Right renal pelvis (tissue), 4 donors: ENCODE data around the gene TMEM220. TPM values are rescaled to one million over a fixed set of nuclear protein-coding genes. Genes with fewer than 3 reads are reported as not detected.
A peak's percentile ranks its signal among the peaks of the same experiment; 100 is the strongest.

Source experiments
- DNase-seq, 4 donors: peaks; one replicate each; pipeline ENCODE4 v3.0.0-alpha.2; 2013; ENCODE audit warnings: low read depth in 4 of 4, low spot score in 3 of 4, missing footprints in 1 of 4
- polyA plus RNA-seq, 4 donors: library from polyadenylated mRNA; unstranded; fragments of 120-200 nt; gene quantifications; one replicate each; pipeline ENCODE4 v1.2.1, GENCODE V29; 2013; ENCODE audit not compliant: insufficient read length in 4 of 4

TMEM220 gene
- polyA plus RNA-seq: 10 to 100 TPM in 3 of 4 donors, 1 to 10 TPM in 1; 9.1 to 10.4 (median 10.2) TPM

DNA sequence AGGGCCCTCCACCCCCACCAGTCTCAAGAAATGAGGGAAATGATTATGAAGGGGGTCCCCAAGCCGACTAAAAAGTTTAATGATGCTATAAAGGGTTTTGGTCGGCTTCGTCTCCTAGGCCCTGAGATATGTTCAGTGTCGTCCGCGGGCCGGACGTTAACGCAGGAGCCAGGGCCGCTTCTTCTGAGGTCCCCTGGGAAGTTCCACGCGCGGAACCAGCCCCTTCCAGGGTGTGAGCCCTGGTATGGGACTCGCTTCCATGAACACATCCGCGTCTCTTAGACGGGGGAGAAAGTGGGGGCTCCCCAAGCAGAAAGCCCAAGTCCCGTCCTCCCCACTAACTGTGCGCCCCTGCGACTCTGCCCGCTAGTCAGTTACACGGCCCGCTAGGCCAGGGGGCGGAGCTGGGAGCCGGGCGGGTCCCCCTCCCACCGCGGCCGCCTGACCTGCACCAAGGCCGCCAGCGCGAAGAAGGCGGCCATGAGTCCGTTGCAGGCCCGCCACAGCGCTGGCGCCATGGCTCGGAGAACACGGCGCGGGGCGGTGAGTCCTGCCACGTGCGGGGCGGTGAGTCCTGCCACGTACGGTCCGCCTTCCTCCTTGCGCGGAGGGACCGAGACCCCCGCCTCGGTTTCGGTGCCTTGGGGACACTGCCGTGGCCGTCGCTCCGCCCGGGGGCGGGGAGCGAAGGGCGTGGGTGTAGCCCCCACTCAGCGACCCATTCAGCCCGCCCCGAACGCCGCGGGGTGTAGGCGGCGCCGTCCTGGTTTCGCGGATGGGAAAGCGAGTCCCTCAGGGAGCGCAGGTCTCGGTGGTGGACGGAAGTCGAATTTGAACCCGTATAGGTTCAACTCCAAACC lies at the start of gene TMEM220:
TSS of gene TMEM220 (minus strand) at position 690 of the 860 bp plus-strand sequence. CDS start at position 518, 172 bp downstream.
- peak; percentile 53 to 74 (median 56) for DNase-seq

GRCh38 chr17:10779609-10780008 lies 49.8 kb upstream of the TMEM220 start:
- DNase-seq: no peak

GRCh38 chr17:10777890-10778289 lies 48.1 kb upstream of the TMEM220 start:
- DNase-seq: no peak

DNA sequence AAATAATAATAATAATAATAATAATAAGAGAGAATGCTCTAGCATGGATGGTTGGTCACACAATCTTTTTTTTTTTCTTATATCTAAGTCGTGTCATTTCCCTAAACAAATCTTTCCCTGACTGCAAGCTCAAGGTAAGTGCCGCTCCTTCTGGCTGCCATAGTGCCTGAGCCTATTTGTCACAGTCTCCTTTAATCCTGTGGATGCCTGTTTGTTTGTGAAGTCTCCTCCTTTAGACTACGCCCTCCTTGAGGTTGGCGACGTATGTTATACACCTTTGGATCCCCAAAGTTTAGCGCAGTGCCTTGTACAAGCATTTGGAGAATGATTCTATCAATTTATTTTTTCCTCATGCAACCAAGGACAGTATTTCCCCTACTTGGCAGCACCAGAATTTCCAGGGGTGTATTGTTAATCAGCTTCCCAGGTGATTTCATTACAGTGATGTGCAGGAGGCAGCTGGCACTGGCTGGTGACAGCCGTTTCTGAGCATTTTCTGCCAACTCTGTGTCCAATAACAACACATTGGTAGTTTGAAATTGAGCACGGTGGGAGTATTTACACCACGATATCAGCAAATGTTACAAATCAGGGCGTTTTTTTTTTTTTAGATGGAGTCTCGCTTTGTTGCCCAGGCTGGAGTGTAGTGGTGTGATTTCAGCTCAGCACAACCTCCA lies 47.4 kb upstream of the TMEM220 start:
- no peak for DNase-seq

- no peak for DNase-seq
Observed at GRCh38 chr17:10776381-10776780, 46.6 kb upstream of the TMEM220 start.

DNA sequence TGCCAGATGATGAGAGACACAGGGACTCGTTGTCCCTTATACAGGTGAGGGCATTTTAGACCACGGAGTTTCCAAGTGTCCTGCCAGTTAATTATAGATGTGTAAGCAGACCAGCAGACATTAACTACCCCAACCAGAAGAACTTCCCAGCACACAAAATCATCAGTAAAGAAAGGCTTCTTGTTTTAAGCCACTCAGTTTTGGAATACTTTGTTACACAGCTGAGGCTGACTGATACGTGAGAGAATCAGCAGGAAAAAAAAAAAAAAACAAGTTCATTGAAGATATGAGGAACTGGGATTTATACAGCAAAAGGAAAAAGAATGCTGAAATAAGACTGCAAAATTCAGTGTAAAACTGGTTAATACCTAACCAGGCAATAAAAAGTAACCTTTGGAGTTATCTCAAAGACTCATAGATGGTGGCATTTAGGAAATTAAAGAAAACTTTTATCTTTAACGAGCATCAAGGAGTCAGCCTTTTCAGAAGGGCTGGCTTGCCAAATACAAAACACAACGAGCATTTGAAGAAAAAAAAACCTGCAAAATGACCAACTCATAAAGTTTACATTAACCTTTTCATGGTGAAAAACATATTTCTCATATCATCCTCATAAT lies 46.0 kb upstream of the TMEM220 start:
- no peak for DNase-seq

DNA sequence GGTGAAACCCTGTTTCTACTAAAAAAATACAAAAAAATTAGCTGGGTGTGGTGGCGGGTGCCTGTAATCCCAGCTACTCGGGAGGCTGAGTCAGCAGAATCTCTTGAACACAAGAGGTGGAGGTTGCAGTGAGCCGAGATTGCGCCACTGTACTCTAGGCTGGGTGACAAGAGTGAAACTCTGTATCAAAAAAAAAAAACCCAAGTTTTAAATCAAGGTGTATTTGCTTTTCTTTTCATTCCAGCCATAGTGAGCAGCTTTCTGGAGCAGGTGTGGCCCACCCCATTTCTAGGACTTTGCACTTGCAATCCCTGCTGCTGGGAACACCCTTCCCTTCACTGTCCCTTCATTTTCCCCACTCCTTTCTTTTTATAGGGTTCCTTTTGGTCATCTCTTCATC lies 45.2 kb upstream of the TMEM220 start:
- DNase-seq: no peak

DNA sequence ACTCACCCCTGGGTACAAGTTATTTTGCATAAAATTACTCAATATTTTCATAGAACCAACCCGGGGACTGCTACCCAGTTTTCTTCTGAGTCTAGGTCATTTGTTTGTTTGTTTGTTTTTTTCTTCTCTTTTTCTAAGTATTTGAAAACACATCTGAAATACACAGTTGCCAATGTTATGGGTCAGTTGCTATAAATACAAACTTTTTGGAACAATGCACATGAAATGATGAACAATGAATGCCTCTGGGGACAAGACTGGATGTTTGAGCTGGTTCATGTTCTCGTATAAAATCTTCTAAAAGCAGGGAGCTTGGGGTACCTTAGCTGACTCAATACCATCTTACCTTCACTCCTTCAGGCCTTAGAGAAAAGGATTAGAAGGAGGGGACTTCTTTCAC lies 43.6 kb upstream of the TMEM220 start:
- DNase-seq: no peak

- DNase-seq: no peak
Observed at GRCh38 chr17:10772425-10773380, 42.9 kb upstream of the TMEM220 start.

DNA sequence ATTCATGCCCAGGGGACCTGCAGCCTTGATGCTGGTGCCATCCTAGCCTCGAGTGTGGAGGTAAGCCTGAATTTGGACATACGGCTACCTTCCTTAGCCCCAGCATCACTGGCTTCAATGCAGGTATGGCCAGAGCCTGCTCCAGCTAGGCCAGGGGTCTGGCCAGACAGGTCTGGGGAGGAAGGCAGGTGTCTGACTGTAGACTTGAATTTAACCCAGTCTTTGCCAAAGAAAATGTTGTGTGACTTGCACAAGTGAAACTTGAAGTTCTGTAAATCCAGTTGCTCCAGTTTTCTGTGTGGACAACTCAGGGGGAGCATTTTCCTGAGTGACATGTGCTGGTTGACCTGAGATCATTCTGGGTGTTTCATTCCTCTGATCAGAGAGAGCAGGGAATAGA lies 41.3 kb upstream of the TMEM220 start:
- no peak for DNase-seq

GRCh38 chr17:10769840-10770239 lies 40.0 kb upstream of the TMEM220 start:
- DNase-seq: no peak

- DNase-seq: no peak
Observed at GRCh38 chr17:10768750-10769251, 39.0 kb upstream of the TMEM220 start.

- no peak for DNase-seq
Observed at GRCh38 chr17:10767232-10767631, 37.4 kb upstream of the TMEM220 start.

DNA sequence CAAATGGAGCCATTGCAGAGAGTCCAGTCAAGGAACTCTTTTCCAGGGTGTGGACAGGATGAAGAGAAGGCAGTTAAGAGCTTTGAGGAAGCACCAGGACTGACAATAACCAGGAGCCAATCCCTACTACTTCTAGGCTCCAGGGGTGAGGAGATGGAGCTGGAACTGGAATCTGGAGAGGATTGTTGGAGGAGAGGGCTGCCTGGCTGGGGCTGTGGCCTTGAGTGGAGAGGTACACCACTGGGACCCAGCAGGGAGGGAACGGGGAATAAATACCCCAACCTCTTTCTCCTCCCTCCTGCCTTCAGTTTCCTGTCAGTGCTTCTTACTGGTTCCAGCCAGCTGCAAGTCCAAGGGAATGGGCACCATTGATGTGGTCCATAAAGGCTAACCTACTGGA lies 32.2 kb upstream of the TMEM220 start:
- no peak for DNase-seq

DNA sequence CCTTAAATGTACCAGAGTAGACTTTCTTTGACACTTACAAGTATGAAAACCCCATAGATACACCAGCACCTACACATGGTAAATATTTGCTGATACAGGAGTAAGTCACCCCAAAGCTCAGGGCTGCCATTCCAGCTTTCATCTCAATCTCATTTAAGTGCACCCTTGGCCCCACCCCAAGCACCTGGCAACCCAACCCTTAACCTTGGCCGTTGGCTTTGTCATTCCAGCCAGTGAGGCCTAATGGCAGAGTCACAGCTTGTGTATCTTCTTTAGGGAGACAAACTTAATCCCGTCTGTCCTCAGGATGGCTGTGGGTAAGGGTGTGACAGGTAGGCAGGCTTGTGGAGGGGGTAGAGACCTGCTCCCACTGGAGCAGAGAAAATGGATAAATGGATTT lies 31.5 kb upstream of the TMEM220 start:
- DNase-seq: no peak

GRCh38 chr17:10758062-10758461 lies 28.2 kb upstream of the TMEM220 start:
- no peak for DNase-seq

DNA sequence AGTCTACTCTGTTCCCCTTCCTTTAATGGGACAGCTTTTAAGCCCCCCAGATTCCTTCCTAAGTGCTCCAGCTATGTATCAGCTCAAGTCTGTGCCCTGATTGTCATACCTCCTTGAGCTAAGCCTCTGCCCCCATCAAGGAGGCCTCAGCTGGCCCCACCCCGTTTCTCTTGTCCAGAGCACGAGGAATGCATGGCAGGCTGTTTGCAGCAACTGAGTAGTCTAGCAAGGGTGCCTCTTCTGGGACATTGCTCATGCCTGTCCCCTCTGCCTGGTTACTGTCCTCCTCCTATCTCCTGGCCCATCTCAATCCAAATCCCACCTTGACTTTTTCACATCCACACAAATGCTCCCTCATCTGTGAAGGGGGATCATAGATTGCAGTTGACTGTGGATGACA lies 27.8 kb upstream of the TMEM220 start:
- DNase-seq: no peak

GRCh38 chr17:10757067-10757466 lies 27.2 kb upstream of the TMEM220 start:
- no peak for DNase-seq

- DNase-seq: no peak
Observed at GRCh38 chr17:10756619-10757018, 26.8 kb upstream of the TMEM220 start.

DNA sequence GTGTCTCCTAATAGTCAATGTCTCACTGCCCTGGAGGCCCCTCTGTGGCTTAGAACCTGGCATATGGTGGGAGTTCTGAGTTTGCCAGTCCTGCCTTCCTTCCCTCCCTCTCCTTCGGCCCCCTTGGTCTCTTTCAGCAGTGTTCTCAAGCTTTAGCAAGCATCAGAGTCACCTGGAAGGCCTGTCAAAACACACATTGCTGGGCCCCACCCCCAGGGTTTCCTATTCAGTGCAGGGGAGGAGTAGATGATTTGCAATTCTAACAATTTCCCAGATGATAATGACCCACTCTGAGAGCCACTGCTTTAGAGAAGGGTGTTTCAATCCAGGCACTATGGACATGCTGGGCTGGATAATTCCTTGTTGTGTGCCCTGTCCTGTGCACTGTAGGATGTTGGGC lies 26.4 kb upstream of the TMEM220 start:
- DNase-seq: no peak
